HG03103 (cell line): ENCODE results near the gene POFUT1.
"Not testable (repeated sequence)": the region's sequence is repeated elsewhere in the genome, so short reads cannot be mapped to it uniquely, and the experiment has no call there.

Source experiments
- ATAC-seq: cut with Tn5 transposase; IDR thresholded peaks from one replicate; pipeline ENCODE4 v1.9.1; 2021; ENCODE audit warnings: low read depth; ENCODE audit not compliant: unreplicated experiment

POFUT1 gene

DNA sequence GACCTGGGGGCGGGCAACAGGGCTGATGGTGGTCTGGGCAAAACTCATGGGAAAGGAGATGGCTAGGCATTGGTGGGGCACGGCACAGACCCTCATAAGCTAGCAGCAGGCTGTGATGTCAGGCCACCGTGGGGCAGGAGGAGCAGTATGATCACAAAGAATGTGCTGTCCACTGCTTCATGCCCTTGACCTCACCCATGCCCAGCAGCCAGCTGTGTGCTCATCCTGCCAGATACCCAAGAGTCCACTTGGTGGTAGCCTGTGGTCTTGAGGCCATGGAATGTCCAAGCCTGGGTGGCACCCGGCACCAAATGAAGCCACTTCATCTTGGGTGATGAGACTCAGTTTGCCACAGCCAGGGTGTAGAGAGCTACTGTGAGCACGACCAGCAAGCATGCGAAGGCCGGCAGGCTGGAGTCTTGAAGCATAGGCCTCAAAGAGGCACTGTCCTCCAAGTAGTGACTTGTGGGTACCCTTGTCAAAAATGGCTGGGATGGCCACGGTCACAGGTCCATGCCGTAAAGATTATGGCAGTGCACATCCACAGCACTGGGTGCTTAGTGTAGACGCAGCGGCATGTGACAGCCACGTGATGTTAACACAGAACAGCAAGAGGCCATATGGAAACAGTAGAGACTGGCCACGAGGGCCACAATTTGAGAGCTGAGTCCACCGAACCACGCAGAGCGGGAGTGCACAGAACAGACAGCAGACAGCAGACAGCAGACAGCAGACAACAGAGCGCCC is 19.1 kb upstream of the POFUT1 start:
- ATAC-seq, result no peak

DNA sequence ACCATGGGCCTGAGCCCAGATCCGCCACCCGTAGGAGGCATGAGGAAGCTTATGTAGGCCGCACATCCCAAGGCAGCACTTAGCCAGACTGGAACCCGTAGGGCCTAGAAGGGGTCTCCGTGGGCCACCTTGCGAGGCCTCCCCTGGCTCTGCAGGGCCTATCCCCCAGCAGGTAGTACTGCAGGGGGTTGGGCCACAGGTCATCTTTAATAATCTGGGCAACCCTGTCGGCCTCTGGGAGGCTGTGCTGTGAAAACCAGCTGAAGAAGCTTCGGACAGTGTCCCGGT is 18.6 kb upstream of the POFUT1 start:
- no peak for ATAC-seq

DNA sequence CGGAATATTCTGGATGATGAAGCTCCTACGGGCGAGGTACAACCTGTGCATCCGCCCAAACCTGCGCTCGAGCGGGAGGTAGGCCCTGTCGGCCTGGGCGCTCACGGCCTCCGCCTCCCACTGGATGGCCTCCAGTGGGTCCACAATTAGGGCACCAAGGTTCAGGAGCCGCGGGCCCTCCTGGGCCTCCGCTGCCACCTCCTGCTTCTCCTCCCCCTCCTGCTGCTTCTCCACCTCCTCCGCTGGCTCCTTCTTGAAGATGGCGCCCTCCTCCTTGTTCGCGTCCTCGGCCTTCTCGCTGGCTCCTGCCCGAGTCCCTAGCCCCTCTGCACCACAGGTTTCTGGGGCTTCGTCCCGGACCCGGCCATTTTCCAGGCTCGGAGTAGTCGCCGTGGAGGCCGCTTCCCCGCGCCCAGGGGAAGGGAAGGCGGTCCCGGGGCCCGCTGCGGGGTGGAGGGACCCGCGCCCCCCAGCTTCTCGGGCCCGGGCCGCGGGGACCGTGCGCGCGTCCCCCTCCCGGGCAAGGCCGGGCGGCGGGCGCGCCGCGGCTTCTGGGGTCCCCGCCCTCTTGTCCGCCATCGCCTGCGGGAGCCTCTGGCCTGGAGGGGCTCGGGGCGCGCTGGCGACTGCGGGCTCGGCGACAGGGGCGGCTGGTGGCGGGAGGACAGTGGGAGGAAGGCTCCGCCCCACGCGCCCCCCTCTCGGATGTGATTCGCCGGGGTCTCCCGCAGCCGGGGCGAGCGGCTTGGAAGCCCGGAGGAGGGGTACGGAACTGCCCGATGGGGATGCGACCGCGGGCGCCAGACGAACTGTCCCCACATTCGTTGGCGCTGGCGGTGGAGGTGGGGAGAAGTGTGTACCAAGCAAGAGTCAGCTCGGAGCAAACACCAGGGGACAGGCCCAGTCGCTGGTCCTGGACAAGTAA is 17.7 kb upstream of the POFUT1 start:
- no peak for ATAC-seq

GRCh38 chr20:32190616-32191415 is 16.9 kb upstream of the POFUT1 start:
- no peak for ATAC-seq

DNA sequence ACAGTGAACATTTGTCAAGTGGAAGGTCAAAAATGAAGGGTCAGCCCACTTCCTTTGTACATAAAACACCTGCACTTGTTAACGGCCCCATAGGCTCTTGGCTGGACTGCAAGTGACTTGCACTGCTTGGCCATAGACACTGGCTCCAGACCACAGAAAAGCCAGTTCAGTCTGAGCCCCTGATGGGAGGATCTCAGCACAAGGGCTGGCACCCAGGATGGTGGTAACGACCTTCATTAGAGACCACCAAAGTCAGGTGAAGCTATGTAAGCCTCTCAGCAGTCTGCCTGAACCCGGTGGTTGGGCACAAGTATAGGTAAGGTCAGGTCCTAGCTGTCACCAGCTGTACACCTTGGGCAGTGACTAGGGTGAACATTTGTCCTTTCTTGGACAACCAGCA is 16.3 kb upstream of the POFUT1 start:
- ATAC-seq, result no peak

DNA sequence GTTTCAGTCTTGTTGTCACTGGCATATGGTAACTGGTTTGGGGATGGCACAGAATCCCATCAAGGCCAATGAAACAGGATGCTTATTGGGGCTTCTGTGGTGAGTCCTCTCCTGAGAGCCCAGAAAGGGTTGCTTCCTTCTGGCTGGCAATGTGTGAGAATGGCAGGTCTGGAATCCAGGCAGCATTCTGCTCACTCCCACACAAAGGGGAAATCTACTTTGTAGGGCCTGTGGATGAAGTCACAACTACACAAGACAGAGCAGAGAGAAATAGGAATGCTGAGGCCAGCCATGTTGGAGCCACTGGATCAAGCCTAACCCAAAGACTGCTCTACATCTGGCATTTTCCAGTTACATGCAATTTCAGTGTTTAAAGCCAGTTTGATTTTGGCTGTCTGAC is 15.8 kb upstream of the POFUT1 start:
- no peak for ATAC-seq

DNA sequence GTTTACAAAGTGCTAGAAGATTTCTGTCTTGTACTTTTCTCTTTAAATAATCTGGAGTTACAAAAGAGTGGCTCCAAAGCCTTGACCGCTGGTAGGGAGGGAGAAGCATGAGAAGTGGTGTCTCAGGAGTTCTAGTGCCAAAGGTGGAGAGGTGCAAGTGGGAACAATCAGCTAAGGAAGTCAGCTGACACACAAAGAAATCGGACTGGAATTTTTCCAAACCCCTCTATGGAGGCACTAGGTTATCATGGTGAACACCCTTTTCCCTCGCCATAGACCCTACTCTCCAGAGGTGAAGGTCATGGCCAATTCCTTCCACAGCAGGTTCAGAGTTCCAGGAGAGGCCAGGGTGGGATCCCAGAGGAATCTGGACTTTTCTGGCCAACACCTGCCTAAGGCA is 15.0 kb upstream of the POFUT1 start:
- no peak for ATAC-seq

DNA sequence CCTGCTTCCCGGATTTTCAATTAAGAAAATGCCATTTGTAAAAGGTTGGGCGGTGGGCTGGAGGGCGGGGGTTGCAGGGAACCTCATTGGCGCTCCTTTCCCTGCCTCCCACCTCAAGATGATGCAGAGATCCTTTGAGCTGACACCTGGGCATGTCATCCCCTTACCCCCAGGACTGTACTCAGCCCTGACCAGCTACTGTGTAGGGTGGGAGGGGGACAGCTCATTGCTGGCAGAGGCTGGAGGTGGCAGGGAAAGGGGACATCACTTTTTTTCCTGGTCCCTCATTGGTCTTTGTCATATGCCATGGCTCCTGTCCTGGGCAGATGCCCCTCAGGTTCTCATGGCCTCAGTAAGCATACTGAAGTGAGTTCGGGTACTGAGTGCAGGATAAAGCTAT is 14.3 kb upstream of the POFUT1 start:
- not testable (repeated sequence) for ATAC-seq

GRCh38 chr20:32193996-32194395 is 13.7 kb upstream of the POFUT1 start:
- ATAC-seq, result no peak

GRCh38 chr20:32195581-32195980 is 12.1 kb upstream of the POFUT1 start:
- no peak for ATAC-seq

DNA sequence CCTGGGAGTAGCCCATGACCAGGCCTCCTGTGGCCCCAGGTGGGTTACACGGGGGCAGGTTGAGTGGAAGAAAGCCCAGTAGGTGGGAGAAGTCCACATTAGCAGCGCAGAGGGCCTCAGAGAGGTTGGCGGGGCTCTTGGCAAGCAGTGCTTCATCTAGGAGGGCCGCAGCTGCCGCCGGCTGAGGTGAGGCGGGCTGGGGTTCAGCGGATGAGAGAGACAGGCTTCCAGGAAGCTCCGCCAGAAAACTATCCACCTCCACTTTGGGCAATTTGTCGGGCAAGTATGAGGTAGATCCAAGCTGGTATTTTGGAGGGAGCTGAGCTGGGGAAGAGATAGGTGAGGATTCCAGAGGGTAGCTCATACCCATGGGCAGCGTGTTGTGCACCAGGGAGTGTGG is 11.1 kb upstream of the POFUT1 start:
- ATAC-seq, result not testable (repeated sequence)

GRCh38 chr20:32197136-32197535 is 10.5 kb upstream of the POFUT1 start:
- ATAC-seq, result not testable (repeated sequence)

DNA sequence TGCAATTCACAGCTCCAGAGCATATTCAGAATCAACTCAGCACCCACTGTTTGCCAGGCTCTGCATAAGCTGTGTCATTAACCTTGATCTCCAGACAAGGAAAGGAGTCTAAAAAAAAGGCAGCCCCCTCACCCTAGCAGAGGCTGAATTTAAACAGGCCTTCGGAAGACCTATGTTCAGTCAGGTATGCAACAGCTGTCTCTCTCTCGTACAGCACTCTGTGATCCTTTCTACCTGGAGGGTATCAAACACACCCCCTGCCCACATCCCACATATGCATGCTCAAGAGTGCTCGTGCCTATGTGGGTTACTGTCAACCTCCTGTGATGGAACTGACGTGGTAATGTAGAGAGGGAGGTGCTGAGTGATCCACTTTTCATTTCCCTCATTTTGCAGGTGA is 8.7 kb upstream of the POFUT1 start:
- ATAC-seq, result no peak

- no peak for ATAC-seq
These were observed 6.2 kb upstream of the POFUT1 start for GRCh38 chr20:32201296-32201976.

DNA sequence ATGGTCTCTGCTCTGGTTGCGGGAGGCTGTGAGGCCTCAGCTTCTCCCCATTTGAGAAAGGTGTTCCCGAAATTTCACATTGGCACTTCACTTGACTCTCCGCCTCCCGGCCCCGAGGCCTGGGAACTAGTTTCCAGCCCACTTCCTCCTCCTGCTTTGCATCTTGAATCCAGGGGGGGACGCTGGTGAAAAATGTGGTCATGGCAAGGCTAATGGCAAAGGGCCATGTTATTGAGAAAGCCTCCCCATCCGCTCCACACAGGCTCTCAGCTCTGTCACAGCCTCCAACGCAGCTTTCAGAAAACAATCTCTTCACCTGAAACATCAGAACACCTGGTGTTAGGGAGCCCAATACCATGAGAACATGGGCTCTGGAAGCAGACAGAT is 5.7 kb upstream of the POFUT1 start:
- no peak for ATAC-seq

- no peak for ATAC-seq
These were observed 4.1 kb upstream of the POFUT1 start for GRCh38 chr20:32203356-32204204.

DNA sequence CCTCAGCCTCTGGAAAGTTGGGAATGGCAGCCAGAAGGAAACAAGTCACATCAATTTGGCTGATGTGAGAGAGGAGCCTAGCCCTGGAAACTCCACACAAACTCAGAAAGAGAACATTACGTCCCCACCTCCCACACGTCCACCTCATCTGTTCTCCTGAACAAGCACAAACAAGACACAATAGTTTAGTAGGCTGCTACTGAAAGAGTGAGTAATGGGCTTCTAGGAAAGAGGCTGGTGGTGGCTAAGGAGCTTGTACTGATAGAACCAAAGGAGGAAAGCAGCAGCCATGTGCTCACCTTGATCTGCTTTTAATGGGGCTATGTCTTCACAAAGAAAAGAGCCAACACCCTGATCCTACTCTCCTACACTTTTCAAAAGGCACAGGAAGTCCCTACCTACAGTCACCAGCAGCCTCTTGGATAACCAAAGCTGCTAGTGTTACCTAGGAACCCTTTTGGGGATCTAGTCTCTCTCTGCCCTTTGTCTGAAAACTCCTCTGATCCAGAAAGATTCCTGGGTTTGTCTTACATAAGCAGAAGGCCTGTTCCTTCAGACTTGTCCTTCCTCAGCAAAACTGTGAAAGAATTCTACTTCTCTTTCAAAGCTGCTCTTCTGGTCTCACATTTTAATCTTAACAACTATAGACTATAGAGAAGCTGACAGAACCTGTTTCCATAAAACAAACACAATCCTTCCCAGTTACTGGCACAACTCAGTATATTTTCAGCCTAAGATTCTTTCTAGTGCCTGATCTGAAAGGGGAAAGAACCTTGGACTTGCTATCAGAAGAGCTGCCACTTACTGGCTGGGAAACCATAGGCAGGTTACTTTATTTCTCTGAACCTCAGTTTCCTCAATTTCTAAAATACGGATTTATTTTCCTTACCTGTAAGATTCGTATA is 3.2 kb upstream of the POFUT1 start:
- ATAC-seq, result no peak

DNA sequence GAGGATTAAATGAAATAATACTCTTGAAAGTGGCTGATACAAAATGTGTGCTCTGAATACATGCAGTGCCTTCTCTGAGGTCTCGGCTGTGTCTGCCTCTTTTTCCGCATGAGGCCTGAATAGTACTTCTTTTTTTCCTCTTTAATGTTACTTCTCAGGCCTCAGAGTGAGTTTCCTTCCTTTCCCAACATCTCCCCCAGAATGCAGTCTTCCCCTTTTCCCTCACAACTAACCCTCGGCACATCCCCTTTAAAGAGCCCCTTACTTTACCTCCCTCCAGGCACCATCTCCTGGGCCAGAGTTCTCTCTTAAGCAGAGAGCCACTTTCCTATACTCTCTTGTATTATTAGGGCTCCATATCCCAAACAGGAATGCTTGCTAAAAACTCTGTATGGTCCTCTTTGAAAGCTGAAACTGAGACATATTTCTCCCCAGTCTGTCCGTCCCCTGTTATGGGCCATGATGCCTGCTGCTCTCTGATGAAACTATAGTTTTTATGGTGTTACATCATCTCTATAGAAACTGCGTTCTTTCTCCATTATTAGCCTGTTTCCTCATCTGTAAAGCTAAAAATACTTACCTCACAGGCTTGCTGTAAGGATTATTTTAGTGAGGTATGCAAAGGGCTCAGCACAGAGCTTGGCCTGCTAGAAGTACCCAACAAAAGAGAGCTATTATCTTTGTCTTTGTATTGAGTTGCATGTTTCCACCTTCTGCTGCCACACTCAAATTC is 2.4 kb upstream of the POFUT1 start:
- ATAC-seq, result no peak
